GM13976 (cell line): ENCODE data around the gene ATF7.

Experiments used
- DNase-seq: peaks from one replicate; pipeline ENCODE4 v3.0.0; 2012; ENCODE audit warnings: low spot score
- CTCF ChIP-seq: IDR thresholded peaks from 2 replicates; pipeline ENCODE4 v1.5.1; 2012; ENCODE audit warnings: borderline replicate concordance, mild to moderate bottlenecking; ENCODE audit not compliant: insufficient read depth; ENCODE audit errors: extremely low read depth, missing control alignments, control extremely low read depth
- in situ Hi-C: fragments of 300-500 bp; cut with MboI; formaldehyde crosslinking; loops from one replicate; pipeline ENCODE4 v1.12.0; 2022; ENCODE audit warnings: low sequenced_read_pairs, mixed read lengths, inconsistent platforms; ENCODE audit not compliant: unreplicated experiment

The ATF7 gene

GRCh38 chr12:53508534-53509170, 117.5 kb downstream of the ATF7 start:
- in situ Hi-C loops, result no loop called here
- peak; percentile 94 for TF ChIP-seq CTCF
- peak; percentile 83 for DNase-seq

- DNase-seq, result no peak
- TF ChIP-seq CTCF, result no peak
- in situ Hi-C loops, result no loop called here
These were observed 118.6 kb downstream of the ATF7 start for GRCh38 chr12:53507603-53507885.

GRCh38 chr12:53506881-53507602, 119.1 kb downstream of the ATF7 start, which contains the start of gene NPFF:
Gene NPFF (minus strand): TSS chr12:53507484. CDS start chr12:53507474, 10 bp downstream.
- no peak for TF ChIP-seq CTCF
- DNase-seq, result no peak
- in situ Hi-C loops, result no loop called here

GRCh38 chr12:53506450-53506785, 119.8 kb downstream of the ATF7 start:
- no peak for DNase-seq
- TF ChIP-seq CTCF, result no peak
- in situ Hi-C loops, result no loop called here

GRCh38 chr12:53505555-53506449, 120.4 kb downstream of the ATF7 start:
- no peak for TF ChIP-seq CTCF
- no peak for DNase-seq
- in situ Hi-C loops, result no loop called here

GRCh38 chr12:53505086-53505485, 121.1 kb downstream of the ATF7 start:
- no peak for TF ChIP-seq CTCF
- DNase-seq, result no peak
- in situ Hi-C loops, result no loop called here
